Mesenchymal stem cell (in vitro differentiated cells and primary cell): ENCODE results near the gene DAND5.

Experiments used
- DNase-seq: peaks from one replicate; pipeline ENCODE4 v3.0.0-alpha.2; 2013
- H2AFZ ChIP-seq: one replicate; pipeline ENCODE4 v1.6.1; 2013; ENCODE audit warnings: low read depth, mild to moderate bottlenecking, control low read depth, inconsistent platforms, low read length, moderate library complexity
- H2AK5ac ChIP-seq: 2 replicates; pipeline ENCODE4 v1.6.1; 2013; ENCODE audit warnings: low read length, moderate library complexity, mild to moderate bottlenecking, inconsistent platforms; ENCODE audit not compliant: severe bottlenecking
- H2BK120ac ChIP-seq: one replicate; pipeline ENCODE4 v1.6.1; 2013; ENCODE audit warnings: low read depth, mild to moderate bottlenecking, inconsistent platforms, low read length, moderate library complexity
- H2BK12ac ChIP-seq, 2 experiments: one replicate each; pipeline ENCODE4 v1.6.1; 2013; ENCODE audit warnings: inconsistent platforms in 2 of 2, low read length in 2 of 2, mild to moderate bottlenecking in 2 of 2, moderate library complexity in 2 of 2, control low read depth in 1 of 2
- H2BK15ac ChIP-seq: one replicate; pipeline ENCODE4 v1.6.1; 2013; ENCODE audit warnings: mild to moderate bottlenecking, low read depth, inconsistent platforms; ENCODE audit not compliant: poor library complexity, severe bottlenecking
- H2BK5ac ChIP-seq: 2 replicates; pipeline ENCODE4 v1.6.1; 2013; ENCODE audit warnings: low read depth, mild to moderate bottlenecking, low read length, control low read depth, inconsistent platforms; ENCODE audit not compliant: poor library complexity, severe bottlenecking
- H3K14ac ChIP-seq, 2 experiments: one replicate each; pipeline ENCODE4 v1.6.1; 2013; ENCODE audit warnings: inconsistent platforms in 2 of 2, low read length in 2 of 2, control low read depth in 1 of 2, mild to moderate bottlenecking in 1 of 2, moderate library complexity in 1 of 2
- H3K18ac ChIP-seq, 2 experiments: one replicate each; pipeline ENCODE4 v1.6.1; 2013; ENCODE audit warnings: inconsistent platforms in 2 of 2, low read length in 2 of 2, control low read depth in 1 of 2, low read depth in 1 of 2, mild to moderate bottlenecking in 1 of 2
- H3K23ac ChIP-seq, 2 experiments: one replicate each; pipeline ENCODE4 v1.6.1; 2013; ENCODE audit warnings: inconsistent platforms in 2 of 2, low read length in 2 of 2, mild to moderate bottlenecking in 2 of 2, moderate library complexity in 2 of 2, control low read depth in 1 of 2
- H3K27ac ChIP-seq: 2 replicates; pipeline ENCODE4 v1.5.1; 2013; ENCODE audit warnings: mild to moderate bottlenecking, moderate library complexity, low read length, control low read depth, inconsistent platforms; ENCODE audit not compliant: poor library complexity, severe bottlenecking
- H3K27me3 ChIP-seq, 2 experiments: 2 replicates each; pipeline versions ENCODE4 v1.6.1 to v1.7.0; 2013; ENCODE audit warnings: low read length in 2 of 2, mild to moderate bottlenecking in 2 of 2, moderate library complexity in 2 of 2, control low read depth in 1 of 2, inconsistent platforms in 1 of 2; ENCODE audit not compliant: control insufficient read depth in 1 of 2, insufficient read depth in 1 of 2
- H3K36me3 ChIP-seq, 2 experiments: 2 replicates each; pipeline versions ENCODE4 v1.6.1 to v1.7.0; 2013; ENCODE audit warnings: low read length in 2 of 2, control low read depth in 1 of 2, inconsistent platforms in 1 of 2, low read depth in 1 of 2, mild to moderate bottlenecking in 1 of 2; ENCODE audit not compliant: insufficient read depth in 2 of 2, control insufficient read depth in 1 of 2
- H3K4ac ChIP-seq, 2 experiments: one replicate each; pipeline ENCODE4 v1.6.1; 2013; ENCODE audit warnings: inconsistent platforms in 2 of 2, low read length in 2 of 2, mild to moderate bottlenecking in 2 of 2, moderate library complexity in 2 of 2, control low read depth in 1 of 2, low read depth in 1 of 2
- H3K4me1 ChIP-seq: 2 replicates; pipeline ENCODE4 v1.6.1; 2013; ENCODE audit warnings: low read depth, low read length, control low read depth; ENCODE audit not compliant: control insufficient read depth, insufficient read depth
- H3K4me2 ChIP-seq: 2 replicates; pipeline ENCODE4 v1.6.1; 2013; ENCODE audit warnings: low read length, mild to moderate bottlenecking, inconsistent platforms; ENCODE audit not compliant: poor library complexity, severe bottlenecking
- H3K4me3 ChIP-seq, 2 experiments: 2 replicates each; pipeline versions ENCODE4 v1.5.1 to v1.7.0; 2013; ENCODE audit warnings: low read length in 2 of 2, mild to moderate bottlenecking in 2 of 2, control low read depth in 1 of 2, low read depth in 1 of 2; ENCODE audit not compliant: insufficient read depth in 1 of 2
- H3K79me1 ChIP-seq: replicated peaks from 2 replicates; pipeline ENCODE4 v1.6.1; 2013; ENCODE audit warnings: mild to moderate bottlenecking, control low read depth, low read length, inconsistent platforms; ENCODE audit not compliant: poor library complexity, severe bottlenecking
- H3K9ac ChIP-seq: 2 replicates; pipeline ENCODE4 v1.7.0; 2013; ENCODE audit warnings: mild to moderate bottlenecking, low read length, moderate library complexity
- H3K9me3 ChIP-seq: 2 replicates; pipeline ENCODE4 v1.7.0; 2013; ENCODE audit warnings: mild to moderate bottlenecking, low read length; ENCODE audit not compliant: control insufficient read depth
- H4K8ac ChIP-seq: one replicate; pipeline ENCODE4 v1.6.1; 2013; ENCODE audit warnings: inconsistent platforms, mild to moderate bottlenecking, low read length, moderate library complexity
- H4K91ac ChIP-seq: one replicate; pipeline ENCODE4 v1.6.1; 2013; ENCODE audit warnings: mild to moderate bottlenecking, low read length, inconsistent platforms
- WGBS: methylation state at CpG from one replicate; pipeline ENCODE4 v1.1.7; 2013; ENCODE audit warnings: mixed read lengths; 5-methylcytosine and 5-hydroxymethylcytosine counted together

The DAND5 gene

GRCh38 chr19:13011653-13012389, 42.4 kb downstream of the DAND5 start:
- Histone ChIP-seq H3K4me1 (peaks cover 43% of the 10 kb centered on the region), H3K9me3 (no peaks in the 10 kb centered on the region), H2BK12ac (no peak overlapping the region), H3K27me3 (peaks cover 0 to 99% of the 10 kb centered on the region in 2 experiments), H3K4ac (no peak overlapping the region), H4K8ac (no peak overlapping the region), H3K9ac (peak overlapping the region; percentile 99), H3K79me1 (peaks cover 2% of the 10 kb centered on the region), H2BK15ac (no peak overlapping the region), H3K23ac (peak overlapping the region in 1 of 2 experiments; percentile 47), H4K91ac (no peak overlapping the region), H3K4me2 (no peak overlapping the region), H3K4me3 (peak overlapping the region in 1 of 2 experiments; percentile 74), H2AFZ (no peak overlapping the region), H3K18ac (no peak overlapping the region), H3K27ac (no peak overlapping the region), H2AK5ac (no peak overlapping the region), H3K14ac (no peak overlapping the region), H2BK5ac (no peak overlapping the region), H3K36me3 (peaks cover 4 to 10% of the 10 kb centered on the region in 2 experiments), H2BK120ac (no peak overlapping the region)
- no peak for DNase-seq
- WGBS: 6% methylated on average over 53 of the region's 54 CpGs

- H3K4me1 ChIP-seq: peaks cover 44% of the 10 kb centered on the region
- H2AK5ac ChIP-seq: no peak overlapping the region
- no peak overlapping the region for H3K14ac ChIP-seq
- no peak overlapping the region for H2BK15ac ChIP-seq
- H3K79me1 ChIP-seq: peaks cover 2% of the 10 kb centered on the region
- no peak overlapping the region for H2AFZ ChIP-seq
- H3K27ac ChIP-seq: no peak overlapping the region
- DNase-seq: no peak
- no peak overlapping the region for H4K8ac ChIP-seq
- no peak overlapping the region for H2BK120ac ChIP-seq
- peaks cover 0 to 99% of the 10 kb centered on the region in 2 experiments for H3K27me3 ChIP-seq
- 2% methylated on average over 20 of the region's 23 CpGs for WGBS
- H4K91ac ChIP-seq: no peak overlapping the region
- H3K4ac ChIP-seq: no peak overlapping the region
- H3K9ac ChIP-seq: peak overlapping the region; percentile 99
- no peak overlapping the region for H3K4me2 ChIP-seq
- no peak overlapping the region for H2BK12ac ChIP-seq
- no peak overlapping the region for H3K18ac ChIP-seq
- H2BK5ac ChIP-seq: no peak overlapping the region
- H3K4me3 ChIP-seq: peak overlapping the region in 1 of 2 experiments; percentile 74
- peaks cover 4 to 10% of the 10 kb centered on the region in 2 experiments for H3K36me3 ChIP-seq
- peak overlapping the region in 1 of 2 experiments; percentile 47 for H3K23ac ChIP-seq
- no peaks in the 10 kb centered on the region for H3K9me3 ChIP-seq
These were observed 43.0 kb downstream of the DAND5 start for GRCh38 chr19:13012390-13012689.

GRCh38 chr19:13012690-13013608, 43.6 kb downstream of the DAND5 start:
- no peak overlapping the region for H2BK5ac ChIP-seq
- H3K9ac ChIP-seq: peak overlapping the region; percentile 99
- no peak overlapping the region for H2AFZ ChIP-seq
- H3K9me3 ChIP-seq: no peaks in the 10 kb centered on the region
- H3K4ac ChIP-seq: no peak overlapping the region
- H3K79me1 ChIP-seq: peaks cover 2% of the 10 kb centered on the region
- H4K8ac ChIP-seq: no peak overlapping the region
- H3K36me3 ChIP-seq: peaks cover 4 to 10% of the 10 kb centered on the region in 2 experiments
- no peak overlapping the region for H2BK15ac ChIP-seq
- no peak overlapping the region for H4K91ac ChIP-seq
- H3K23ac ChIP-seq: no peak overlapping the region
- H2BK120ac ChIP-seq: no peak overlapping the region
- H3K4me1 ChIP-seq: peaks cover 44% of the 10 kb centered on the region
- no peak overlapping the region for H3K14ac ChIP-seq
- peak overlapping the region; percentile 18 to 74 for H3K4me3 ChIP-seq
- whole genome bisulfite sequencing: 2% methylated on average over 46 of the region's 52 CpGs
- no peak overlapping the region for H2BK12ac ChIP-seq
- DNase-seq: peak; percentile 57
- H3K18ac ChIP-seq: no peak overlapping the region
- peaks cover 0 to 100% of the 10 kb centered on the region in 2 experiments for H3K27me3 ChIP-seq
- H2AK5ac ChIP-seq: no peak overlapping the region
- no peak overlapping the region for H3K27ac ChIP-seq
- H3K4me2 ChIP-seq: peak overlapping the region; percentile 52

GRCh38 chr19:13013649-13014048, 44.3 kb downstream of the DAND5 start:
- H2BK120ac ChIP-seq: no peak overlapping the region
- H3K27me3 ChIP-seq: peaks cover 0 to 100% of the 10 kb centered on the region in 2 experiments
- H3K4me2 ChIP-seq: peak overlapping the region; percentile 72
- WGBS: 5% methylated on average over 20 of the region's 20 CpGs
- peak overlapping the region in 1 of 2 experiments; percentile 74 for H3K4me3 ChIP-seq
- H2AFZ ChIP-seq: no peak overlapping the region
- H2BK5ac ChIP-seq: no peak overlapping the region
- no peak overlapping the region for H3K27ac ChIP-seq
- no peak overlapping the region for H4K91ac ChIP-seq
- H2BK15ac ChIP-seq: no peak overlapping the region
- H3K9ac ChIP-seq: peak overlapping the region; percentile 99
- H3K9me3 ChIP-seq: no peaks in the 10 kb centered on the region
- H3K79me1 ChIP-seq: peaks cover 2% of the 10 kb centered on the region
- H3K4ac ChIP-seq: no peak overlapping the region
- no peak overlapping the region for H3K18ac ChIP-seq
- H2BK12ac ChIP-seq: no peak overlapping the region
- H3K14ac ChIP-seq: no peak overlapping the region
- H4K8ac ChIP-seq: no peak overlapping the region
- no peak overlapping the region for H3K23ac ChIP-seq
- peaks cover 44% of the 10 kb centered on the region for H3K4me1 ChIP-seq
- peaks cover 4 to 7% of the 10 kb centered on the region in 2 experiments for H3K36me3 ChIP-seq
- DNase-seq: no peak
- H2AK5ac ChIP-seq: no peak overlapping the region
